Osteocyte (in vitro differentiated cells): ENCODE results near the gene CAB39L. TPM values are rescaled to one million over a fixed set of nuclear protein-coding genes. Genes with fewer than 3 reads are reported as not detected.

Experiments used
- DNase-seq: peaks from one replicate; pipeline ENCODE4 v3.0.0; 2021; ENCODE audit warnings: mixed read lengths; ENCODE audit not compliant: unreplicated experiment; ENCODE audit errors: extremely low spot score
- H3K27ac Mint-ChIP-seq: one replicate; pipeline ENCODE4 v1.8.0; 2021; ENCODE audit warnings: mild to moderate bottlenecking, mixed read lengths; ENCODE audit not compliant: unreplicated experiment
- H3K27me3 Mint-ChIP-seq: one replicate; pipeline ENCODE4 v1.8.0; 2021; ENCODE audit warnings: mixed read lengths; ENCODE audit not compliant: unreplicated experiment
- H3K36me3 Mint-ChIP-seq: one replicate; pipeline ENCODE4 v1.8.0; 2021; ENCODE audit warnings: mixed read lengths; ENCODE audit not compliant: unreplicated experiment
- H3K4me1 Mint-ChIP-seq: one replicate; pipeline ENCODE4 v1.8.0; 2021; ENCODE audit warnings: mixed read lengths; ENCODE audit not compliant: unreplicated experiment
- H3K4me3 Mint-ChIP-seq: one replicate; pipeline ENCODE4 v1.8.0; 2021; ENCODE audit warnings: mild to moderate bottlenecking, moderate library complexity, mixed read lengths; ENCODE audit not compliant: unreplicated experiment
- H3K9me3 Mint-ChIP-seq: one replicate; pipeline ENCODE4 v1.8.0; 2021; ENCODE audit warnings: mixed read lengths; ENCODE audit not compliant: unreplicated experiment
- total RNA-seq: library from RNA; stranded (reverse); gene quantifications from 2 replicates; pipeline ENCODE4 v1.2.1, GENCODE V29; 2021
- TF ChIP-seq, protein P1 (sequence below): fragments of 200-600 bp; sonication (generic); IDR thresholded peaks from 2 replicates; pipeline ENCODE4 v1.5.0; 2021; ENCODE audit warnings: antibody characterized with exemption, mild to moderate bottlenecking, moderate library complexity

CAB39L gene
- total RNA-seq, 1 donor from 2014 or later, result 8.3 TPM

- Mint-ChIP-seq H3K36me3 (peaks cover 8% of the 10 kb centered on the region), H3K4me1 (peaks cover 9% of the 10 kb centered on the region), H3K27me3 (no peaks in the 10 kb centered on the region), H3K27ac (peak overlapping the region; percentile 48), H3K4me3 (no peak overlapping the region), H3K9me3 (no peaks in the 10 kb centered on the region)
- DNase-seq, result no peak
- TF ChIP-seq, protein P1, sequence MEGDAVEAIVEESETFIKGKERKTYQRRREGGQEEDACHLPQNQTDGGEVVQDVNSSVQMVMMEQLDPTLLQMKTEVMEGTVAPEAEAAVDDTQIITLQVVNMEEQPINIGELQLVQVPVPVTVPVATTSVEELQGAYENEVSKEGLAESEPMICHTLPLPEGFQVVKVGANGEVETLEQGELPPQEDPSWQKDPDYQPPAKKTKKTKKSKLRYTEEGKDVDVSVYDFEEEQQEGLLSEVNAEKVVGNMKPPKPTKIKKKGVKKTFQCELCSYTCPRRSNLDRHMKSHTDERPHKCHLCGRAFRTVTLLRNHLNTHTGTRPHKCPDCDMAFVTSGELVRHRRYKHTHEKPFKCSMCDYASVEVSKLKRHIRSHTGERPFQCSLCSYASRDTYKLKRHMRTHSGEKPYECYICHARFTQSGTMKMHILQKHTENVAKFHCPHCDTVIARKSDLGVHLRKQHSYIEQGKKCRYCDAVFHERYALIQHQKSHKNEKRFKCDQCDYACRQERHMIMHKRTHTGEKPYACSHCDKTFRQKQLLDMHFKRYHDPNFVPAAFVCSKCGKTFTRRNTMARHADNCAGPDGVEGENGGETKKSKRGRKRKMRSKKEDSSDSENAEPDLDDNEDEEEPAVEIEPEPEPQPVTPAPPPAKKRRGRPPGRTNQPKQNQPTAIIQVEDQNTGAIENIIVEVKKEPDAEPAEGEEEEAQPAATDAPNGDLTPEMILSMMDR, result no peak
These were observed 7.9 kb downstream of the CAB39L start for GRCh38 chr13:49435992-49436391.

DNA sequence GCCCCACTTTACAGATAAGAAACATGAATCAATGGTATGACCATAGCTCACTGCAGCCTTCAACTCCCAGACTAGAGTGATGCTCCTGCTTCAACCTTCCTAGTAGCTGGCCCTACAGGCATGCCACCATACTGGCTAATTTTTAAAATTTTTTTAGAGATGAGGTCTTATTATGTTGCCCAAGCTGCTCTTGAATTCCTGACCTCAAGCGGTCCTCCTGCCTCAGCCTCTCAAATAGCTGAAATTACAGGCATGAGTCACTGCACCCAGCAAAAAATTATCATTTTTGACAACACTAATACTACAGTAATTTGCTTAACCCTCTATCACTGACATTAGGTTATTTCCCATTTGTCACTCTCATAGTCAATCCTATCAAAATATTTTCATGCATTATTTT lies 14.7 kb downstream of the CAB39L start:
- H3K4me1 Mint-ChIP-seq, result no peaks in the 10 kb centered on the region
- H3K4me3 Mint-ChIP-seq, result no peak overlapping the region
- H3K27ac Mint-ChIP-seq, result no peak overlapping the region
- H3K27me3 Mint-ChIP-seq, result no peaks in the 10 kb centered on the region
- H3K36me3 Mint-ChIP-seq, result peaks cover 21% of the 10 kb centered on the region
- no peaks in the 10 kb centered on the region for H3K9me3 Mint-ChIP-seq
- no peak for DNase-seq
- TF ChIP-seq, protein P1, result no peak

GRCh38 chr13:49428041-49428763 lies 15.7 kb downstream of the CAB39L start:
- Mint-ChIP-seq H3K9me3 (no peaks in the 10 kb centered on the region), H3K4me1 (no peaks in the 10 kb centered on the region), H3K27me3 (no peaks in the 10 kb centered on the region), H3K4me3 (no peak overlapping the region), H3K36me3 (peaks cover 17% of the 10 kb centered on the region), H3K27ac (no peak overlapping the region)
- no peak for DNase-seq
- TF ChIP-seq, protein P1, result no peak

GRCh38 chr13:49424011-49424560 lies 19.8 kb downstream of the CAB39L start:
- Mint-ChIP-seq H3K27me3 (no peaks in the 10 kb centered on the region), H3K9me3 (no peaks in the 10 kb centered on the region)
- TF ChIP-seq, protein P1, result no peak

GRCh38 chr13:49421391-49421790 lies 22.5 kb downstream of the CAB39L start:
- TF ChIP-seq, protein P1, result no peak
- no peaks in the 10 kb centered on the region for H3K9me3 Mint-ChIP-seq
- DNase-seq, result no peak
- H3K4me1 Mint-ChIP-seq, result peaks cover 6% of the 10 kb centered on the region
- no peak overlapping the region for H3K27ac Mint-ChIP-seq
- H3K4me3 Mint-ChIP-seq, result no peak overlapping the region
- H3K27me3 Mint-ChIP-seq, result no peaks in the 10 kb centered on the region
- H3K36me3 Mint-ChIP-seq, result no peaks in the 10 kb centered on the region

More at GRCh38 chr13:49424011-49424560, 19.8 kb downstream of the CAB39L start:
- Mint-ChIP-seq H3K4me3 (no peak overlapping the region), H3K36me3 (peaks cover 11% of the 10 kb centered on the region), H3K27ac (no peak overlapping the region), H3K4me1 (peaks cover 4% of the 10 kb centered on the region)
- DNase-seq, result no peak
